Esophagus squamous epithelium (tissue), 5 donors: Measurements from ENCODE around the gene VCAN. TPM values are rescaled to one million over a fixed set of nuclear protein-coding genes. Genes with fewer than 3 reads are reported as not detected.
"Not testable (repeated sequence)": the region's sequence is repeated elsewhere in the genome, so short reads cannot be mapped to it uniquely, and the experiment has no call there.

ENCODE experiments used
- DNase-seq: peaks from one replicate; lab custom pipeline; 2025; lab: John Stamatoyannopoulos, UW
- H3K27ac ChIP-seq, 4 donors: fragments of 200-600 bp; sonication (generic); one replicate each; pipeline ENCODE4 v1.5.1; 2016 to 2019; ENCODE audit warnings: mild to moderate bottlenecking in 1 of 4
- H3K27me3 ChIP-seq, 4 donors: fragments of 200-600 bp; sonication (generic); 1 replicate in 3 of 4; 2 replicates in 1 of 4; pipeline versions ENCODE4 v1.5.1 to v1.6.0; 2017 to 2021; ENCODE audit warnings: antibody characterized with exemption in 1 of 4
- H3K36me3 ChIP-seq, 3 donors: fragments of 200-600 bp; sonication (generic); one replicate each; pipeline ENCODE4 v1.5.1; 2016 to 2019
- H3K4me1 ChIP-seq, 3 donors: fragments of 200-600 bp; sonication (generic); one replicate each; pipeline ENCODE4 v1.5.1; 2017 to 2019
- H3K4me3 ChIP-seq, 4 donors: fragments of 200-600 bp; sonication (generic); 1 replicate in 3 of 4; 2 replicates in 1 of 4; pipeline ENCODE4 v1.5.1; 2016 to 2019; ENCODE audit warnings: mild to moderate bottlenecking in 2 of 4, moderate library complexity in 1 of 4
- H3K9me3 ChIP-seq, 3 donors: fragments of 200-600 bp; sonication (generic); one replicate each; pipeline ENCODE4 v1.5.1; 2016 to 2019
- POLR2A ChIP-seq, 4 donors: fragments of 450-650 bp; IDR thresholded peaks; one replicate each; pipeline ENCODE4 v1.6.1; 2017; ENCODE audit warnings: antibody characterized with exemption in 4 of 4, mild to moderate bottlenecking in 4 of 4, moderate library complexity in 3 of 4
- WGBS, 2 donors: methylation state at CpG; one replicate each; pipeline ENCODE4 v1.1.5; 2018; 5-methylcytosine and 5-hydroxymethylcytosine counted together
- intact Hi-C: fragments of 100-400 bp; cut with DNase I; formaldehyde crosslinking; loops from one replicate; pipeline ENCODE4 v1.15.0; 2022
- total RNA-seq, 4 donors: library from RNA; depleted of rRNA; stranded (reverse); fragments of >200 nt; gene quantifications; one replicate each; pipeline ENCODE4 v1.1.0, GENCODE V29; 2016
- TF ChIP-seq, protein P1 (sequence below), 6 experiments: fragments of 450-650 bp in 4 of 6; fragments of 200-600 bp in 2 of 6; sonication (generic) in 2 of 6; IDR thresholded peaks; one replicate each; pipeline ENCODE4 v1.5.1; 2016 to 2019; ENCODE audit warnings: antibody characterized with exemption in 6 of 6, mild to moderate bottlenecking in 4 of 6, moderate library complexity in 4 of 6
- donor health status: DM: yes; HTN: yes; CAD: no.

The VCAN gene
- total RNA-seq, 4 donors from 2014 or later, result 0.30 to 36.1 (median 7.2) TPM

- TF ChIP-seq, protein P1, sequence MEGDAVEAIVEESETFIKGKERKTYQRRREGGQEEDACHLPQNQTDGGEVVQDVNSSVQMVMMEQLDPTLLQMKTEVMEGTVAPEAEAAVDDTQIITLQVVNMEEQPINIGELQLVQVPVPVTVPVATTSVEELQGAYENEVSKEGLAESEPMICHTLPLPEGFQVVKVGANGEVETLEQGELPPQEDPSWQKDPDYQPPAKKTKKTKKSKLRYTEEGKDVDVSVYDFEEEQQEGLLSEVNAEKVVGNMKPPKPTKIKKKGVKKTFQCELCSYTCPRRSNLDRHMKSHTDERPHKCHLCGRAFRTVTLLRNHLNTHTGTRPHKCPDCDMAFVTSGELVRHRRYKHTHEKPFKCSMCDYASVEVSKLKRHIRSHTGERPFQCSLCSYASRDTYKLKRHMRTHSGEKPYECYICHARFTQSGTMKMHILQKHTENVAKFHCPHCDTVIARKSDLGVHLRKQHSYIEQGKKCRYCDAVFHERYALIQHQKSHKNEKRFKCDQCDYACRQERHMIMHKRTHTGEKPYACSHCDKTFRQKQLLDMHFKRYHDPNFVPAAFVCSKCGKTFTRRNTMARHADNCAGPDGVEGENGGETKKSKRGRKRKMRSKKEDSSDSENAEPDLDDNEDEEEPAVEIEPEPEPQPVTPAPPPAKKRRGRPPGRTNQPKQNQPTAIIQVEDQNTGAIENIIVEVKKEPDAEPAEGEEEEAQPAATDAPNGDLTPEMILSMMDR (IDR thresholded peaks at IDR 0.05), result peak; percentile 21 to 81 (median 74)
- no peak for TF ChIP-seq POLR2A (IDR thresholded peaks at IDR 0.05)
- Histone ChIP-seq H3K27me3 (no peaks in the 10 kb centered on the region), H3K36me3 (no peaks in the 10 kb centered on the region), H3K4me3 (no peak overlapping the region), H3K27ac (no peak overlapping the region), H3K9me3 (no peaks in the 10 kb centered on the region), H3K4me1 (no peaks in the 10 kb centered on the region)
- intact Hi-C loops, result no loop called here
- 41 to 44% methylated on average over 13 of the region's 13 CpGs for WGBS, 2 donors
- DNase-seq, result no peak
Measured at GRCh38 chr5:83430130-83431010, 41.2 kb upstream of the VCAN start.

DNA sequence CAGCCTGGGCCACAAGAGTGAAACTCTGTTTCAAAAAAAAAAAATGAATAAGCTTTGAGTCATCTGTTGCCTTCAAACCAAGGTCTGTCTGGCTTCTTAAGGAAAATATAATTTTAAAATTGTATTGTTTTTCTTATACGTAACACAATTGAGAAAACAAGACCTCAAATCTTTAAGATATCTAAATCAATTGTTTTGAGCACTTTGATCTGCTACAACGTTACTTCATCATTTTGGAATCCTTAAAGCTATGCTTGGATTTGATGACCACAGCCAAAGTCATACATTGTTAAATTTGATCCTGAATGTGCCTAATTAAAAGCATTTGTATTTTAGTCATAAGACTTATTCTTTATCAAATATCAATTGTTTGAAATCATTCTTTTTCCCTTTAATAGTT is 37.7 kb upstream of the VCAN start:
- H3K36me3 ChIP-seq, result no peaks in the 10 kb centered on the region
- H3K9me3 ChIP-seq, result no peaks in the 10 kb centered on the region
- H3K4me3 ChIP-seq, result no peak overlapping the region
- DNase-seq, result no peak
- WGBS, 2 donors, result 40 to 76% methylated on average over 2 of the region's 2 CpGs
- intact Hi-C loops, result no loop called here
- no peaks in the 10 kb centered on the region for H3K4me1 ChIP-seq
- H3K27me3 ChIP-seq, result no peaks in the 10 kb centered on the region
- H3K27ac ChIP-seq, result no peak overlapping the region
- TF ChIP-seq, protein P1 (IDR thresholded peaks at IDR 0.05), result no peak
- TF ChIP-seq POLR2A (IDR thresholded peaks at IDR 0.05), result no peak

GRCh38 chr5:83434946-83435345 is 36.6 kb upstream of the VCAN start:
- TF ChIP-seq POLR2A (IDR thresholded peaks at IDR 0.05), result no peak
- TF ChIP-seq, protein P1 (IDR thresholded peaks at IDR 0.05), result no peak
- Histone ChIP-seq H3K27ac (no peak overlapping the region), H3K4me1 (no peaks in the 10 kb centered on the region), H3K27me3 (no peaks in the 10 kb centered on the region), H3K4me3 (no peak overlapping the region), H3K9me3 (no peaks in the 10 kb centered on the region), H3K36me3 (no peaks in the 10 kb centered on the region)
- no peak for DNase-seq
- 40 to 59% methylated on average over 4 of the region's 4 CpGs for WGBS, 2 donors
- intact Hi-C loops, result no loop called here

DNA sequence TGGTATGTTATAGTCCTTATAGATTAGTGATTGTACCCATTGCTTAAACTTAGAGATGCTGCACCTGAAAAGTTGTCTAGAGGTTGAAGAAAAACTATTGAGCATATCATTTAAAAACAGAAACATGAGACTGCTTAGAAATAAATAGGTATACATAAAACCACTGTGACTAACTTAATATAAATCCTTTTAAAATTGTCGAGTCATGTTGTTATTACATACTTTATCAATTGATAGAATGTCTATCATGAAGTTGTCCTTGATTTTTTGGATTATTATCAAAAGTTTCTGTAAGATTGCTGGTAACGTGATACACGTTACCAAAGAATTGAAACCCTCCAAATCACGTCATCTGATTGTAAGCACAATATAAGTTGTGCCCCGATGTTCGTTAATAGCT is 35.3 kb upstream of the VCAN start:
- 86 to 94% methylated on average over 6 of the region's 6 CpGs for WGBS, 2 donors
- no peaks in the 10 kb centered on the region for H3K27me3 ChIP-seq
- H3K4me1 ChIP-seq, result no peaks in the 10 kb centered on the region
- H3K4me3 ChIP-seq, result no peak overlapping the region
- DNase-seq, result no peak
- H3K27ac ChIP-seq, result no peak overlapping the region
- TF ChIP-seq POLR2A (IDR thresholded peaks at IDR 0.05), result no peak
- TF ChIP-seq, protein P1 (IDR thresholded peaks at IDR 0.05), result no peak
- no peaks in the 10 kb centered on the region for H3K36me3 ChIP-seq
- no peaks in the 10 kb centered on the region for H3K9me3 ChIP-seq
- intact Hi-C loops, result no loop called here

GRCh38 chr5:83437697-83438096 is 33.8 kb upstream of the VCAN start:
- H3K4me3 ChIP-seq, H3K9me3 ChIP-seq, intact Hi-C loops, H3K36me3 ChIP-seq, H3K27me3 ChIP-seq, DNase-seq, H3K27ac ChIP-seq, H3K4me1 ChIP-seq: not testable (repeated sequence)
- 92 to 97% methylated on average over 6 to 13 of the region's 17 CpGs for WGBS, 2 donors
